D721Med (cell line): ENCODE data around the gene CECR2.

Source experiments
- DNase-seq: peaks from one replicate; pipeline ENCODE4 v3.0.0; 2011; ENCODE audit warnings: low spot score; ENCODE audit not compliant: insufficient read length
- FAIRE-seq: peaks from 2 replicates; lab custom pipeline; 2011; peaks lifted over from hg19 to GRCh38; lab: Jason Lieb, UNC
- TF ChIP-seq, protein P1 (sequence below): IDR thresholded peaks from 2 replicates; pipeline ENCODE4 v1.5.1; 2012; ENCODE audit warnings: mild to moderate bottlenecking, control low read depth; ENCODE audit not compliant: insufficient read depth; ENCODE audit errors: missing control alignments

CECR2 gene

DNA sequence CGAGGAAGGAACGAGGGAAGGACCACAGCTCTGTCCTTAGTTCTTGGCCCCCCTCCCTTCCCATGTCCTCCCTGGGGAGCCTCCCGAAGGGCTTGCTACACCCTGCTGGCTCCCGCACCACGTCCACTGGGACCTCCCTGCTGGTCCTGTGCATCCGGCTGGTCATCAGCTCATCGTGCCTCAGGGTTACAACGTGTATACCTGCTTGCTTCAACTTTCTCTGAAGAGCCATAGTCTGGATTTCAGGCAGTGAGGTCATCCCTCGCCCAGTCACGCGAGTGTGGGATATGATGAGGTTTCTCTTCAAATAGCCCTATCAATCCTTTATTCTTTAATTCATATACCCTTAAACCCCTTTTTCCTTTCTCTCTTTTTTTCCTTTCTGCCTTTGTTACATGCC, 21.5 kb upstream of the CECR2 start:
- DNase-seq, result no peak
- FAIRE-seq, result no peak
- TF ChIP-seq, protein P1, sequence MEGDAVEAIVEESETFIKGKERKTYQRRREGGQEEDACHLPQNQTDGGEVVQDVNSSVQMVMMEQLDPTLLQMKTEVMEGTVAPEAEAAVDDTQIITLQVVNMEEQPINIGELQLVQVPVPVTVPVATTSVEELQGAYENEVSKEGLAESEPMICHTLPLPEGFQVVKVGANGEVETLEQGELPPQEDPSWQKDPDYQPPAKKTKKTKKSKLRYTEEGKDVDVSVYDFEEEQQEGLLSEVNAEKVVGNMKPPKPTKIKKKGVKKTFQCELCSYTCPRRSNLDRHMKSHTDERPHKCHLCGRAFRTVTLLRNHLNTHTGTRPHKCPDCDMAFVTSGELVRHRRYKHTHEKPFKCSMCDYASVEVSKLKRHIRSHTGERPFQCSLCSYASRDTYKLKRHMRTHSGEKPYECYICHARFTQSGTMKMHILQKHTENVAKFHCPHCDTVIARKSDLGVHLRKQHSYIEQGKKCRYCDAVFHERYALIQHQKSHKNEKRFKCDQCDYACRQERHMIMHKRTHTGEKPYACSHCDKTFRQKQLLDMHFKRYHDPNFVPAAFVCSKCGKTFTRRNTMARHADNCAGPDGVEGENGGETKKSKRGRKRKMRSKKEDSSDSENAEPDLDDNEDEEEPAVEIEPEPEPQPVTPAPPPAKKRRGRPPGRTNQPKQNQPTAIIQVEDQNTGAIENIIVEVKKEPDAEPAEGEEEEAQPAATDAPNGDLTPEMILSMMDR, result no peak

DNA sequence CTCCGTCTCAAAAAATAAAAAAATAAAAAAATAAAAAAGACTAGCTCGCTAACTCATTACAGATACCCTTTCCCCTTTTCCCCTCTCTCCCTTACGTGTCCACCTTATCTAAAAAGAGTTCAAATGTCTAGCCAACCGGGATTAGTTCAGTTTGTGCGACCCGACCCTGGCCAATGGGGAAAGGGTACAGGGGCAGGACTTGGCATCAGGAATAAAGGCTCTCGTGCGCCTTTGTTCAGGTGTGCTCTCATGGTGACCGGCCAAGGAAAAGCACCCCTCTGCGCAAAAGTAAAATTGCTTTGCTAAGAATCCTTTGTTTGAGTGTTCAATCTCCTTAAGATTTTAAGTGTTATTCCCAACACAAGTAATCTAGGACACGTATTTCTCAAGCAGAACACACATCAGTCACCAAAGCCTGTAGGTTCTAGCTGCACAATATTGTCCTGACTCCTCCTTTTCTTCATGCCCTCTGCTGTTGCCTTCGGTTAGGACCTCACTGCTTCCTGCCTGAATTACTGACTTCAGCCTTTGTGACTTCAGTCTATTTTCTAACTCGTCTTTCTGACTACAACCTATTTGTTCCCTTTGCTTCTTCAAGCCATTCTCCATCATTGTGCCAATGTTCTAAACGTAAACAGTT, 20.7 kb upstream of the CECR2 start:
- TF ChIP-seq, protein P1, result no peak
- FAIRE-seq (no peak), DNase-seq (no peak)

DNA sequence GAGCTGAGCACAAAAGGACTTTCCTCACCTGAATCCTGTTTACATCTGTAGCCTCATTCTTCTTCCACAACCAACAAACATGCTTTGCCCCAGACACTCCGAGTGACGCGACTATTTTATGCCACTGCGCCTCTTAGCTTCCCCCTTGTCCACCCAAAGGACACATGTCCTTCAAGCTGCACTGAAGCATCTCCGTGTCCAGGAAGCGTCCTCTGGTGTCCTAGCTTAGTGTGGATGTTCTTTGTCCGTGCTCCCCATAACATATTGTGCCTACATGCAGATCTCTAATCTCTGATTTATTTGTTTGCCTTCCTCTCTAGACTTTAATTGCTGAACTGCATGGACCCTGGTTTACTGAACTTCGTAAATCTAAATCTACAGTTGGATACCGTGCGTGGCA, 20.1 kb upstream of the CECR2 start:
- TF ChIP-seq, protein P1, result no peak
- no peak for FAIRE-seq
- no peak for DNase-seq

DNA sequence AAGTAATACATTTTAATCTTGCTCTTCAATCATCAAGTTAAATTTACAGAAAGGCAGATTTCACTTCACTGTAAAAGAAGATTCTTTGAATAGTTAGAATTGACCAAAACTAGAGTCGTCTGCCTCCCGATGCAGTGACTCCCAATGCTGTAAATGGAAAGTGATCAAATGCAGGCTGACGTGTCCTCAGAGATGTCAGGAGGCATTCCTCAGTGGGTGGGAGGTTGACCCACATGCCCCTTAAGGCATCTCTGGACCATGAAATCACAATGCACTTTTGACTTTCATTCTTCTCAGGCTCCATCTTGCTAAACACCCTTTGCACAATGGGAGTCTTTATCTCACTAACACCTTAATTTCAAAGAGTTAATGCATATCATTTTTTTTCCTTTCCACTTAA, 19.0 kb upstream of the CECR2 start:
- TF ChIP-seq, protein P1, result no peak
- no peak for DNase-seq
- FAIRE-seq, result no peak

DNA sequence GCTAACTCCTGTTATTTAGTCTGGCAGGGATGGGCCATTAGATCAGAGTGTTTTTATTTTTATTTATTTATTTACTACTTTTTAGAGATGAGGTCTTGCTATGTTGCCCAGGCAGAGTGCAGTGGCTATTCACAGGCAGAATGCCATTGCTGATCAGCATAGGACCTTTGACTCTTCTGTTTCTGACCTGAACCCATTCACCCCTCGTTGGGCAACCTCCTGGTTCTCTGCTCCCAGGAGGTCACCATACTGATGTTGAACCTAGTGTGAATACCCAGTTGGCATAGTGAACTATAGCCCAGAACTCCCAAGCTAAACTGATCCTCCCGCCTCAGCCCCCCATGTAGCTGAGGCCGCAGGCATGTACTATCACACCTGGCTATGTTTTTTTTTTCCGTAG, 16.5 kb upstream of the CECR2 start:
- DNase-seq (no peak), FAIRE-seq (no peak)
- TF ChIP-seq, protein P1, result no peak

DNA sequence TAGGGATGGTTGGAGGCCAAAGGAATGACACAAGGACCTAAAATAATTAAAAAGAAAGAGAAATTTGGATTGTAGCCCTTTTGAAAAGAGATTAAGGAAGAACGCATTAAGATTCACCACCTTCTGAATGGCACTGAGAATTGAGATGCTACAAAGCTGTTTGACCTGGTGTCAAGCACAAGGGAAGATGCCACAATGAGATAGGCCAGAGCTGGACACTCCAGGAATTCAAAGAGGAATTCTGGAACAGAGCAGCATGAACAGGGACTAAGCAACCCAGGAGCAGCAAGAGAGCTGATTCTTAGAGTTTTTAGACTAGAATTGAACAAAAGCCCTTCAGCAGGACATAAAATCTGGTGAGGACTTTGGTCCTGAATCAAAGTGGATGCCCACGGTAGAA, 11.6 kb upstream of the CECR2 start:
- DNase-seq (no peak), FAIRE-seq (no peak)
- TF ChIP-seq, protein P1, result no peak

DNA sequence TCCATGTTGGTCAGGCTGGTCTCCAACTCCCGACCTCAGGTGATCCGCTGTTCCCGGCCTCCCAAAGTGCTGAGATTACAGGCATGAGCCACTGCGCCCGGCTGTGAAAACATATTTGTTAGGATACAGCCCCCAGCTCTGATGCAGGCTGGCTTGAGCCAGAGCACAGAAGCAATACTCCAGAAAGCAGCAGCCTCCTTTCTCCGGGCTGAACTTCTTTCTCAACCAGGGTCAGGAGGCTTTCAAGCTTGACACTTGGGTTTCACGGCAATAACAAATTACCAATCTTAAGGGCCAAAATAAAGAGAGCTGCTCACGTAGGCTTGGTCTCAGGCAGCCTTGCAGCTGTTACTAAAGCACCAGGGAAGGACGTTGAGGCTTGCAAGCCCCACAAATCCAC, 10.8 kb upstream of the CECR2 start:
- FAIRE-seq, result no peak
- no peak for DNase-seq
- TF ChIP-seq, protein P1, result no peak
